H1 (cell line): ENCODE measurements around the gene NIFK. TPM values are rescaled to one million over a fixed set of nuclear protein-coding genes. Genes with fewer than 3 reads are reported as not detected.

Experiments used
- CTCF ChIA-PET: fragments of 300-600 bp; sonication (Branson Sonifier 250); formaldehyde crosslinking; loops from one replicate; lab custom pipeline; 2021; ENCODE audit not compliant: partially characterized antibody; lab: Charles Lee
- POLR2A ChIA-PET: fragments of 300-600 bp; sonication (Branson Sonifier 250); formaldehyde crosslinking; loops from one replicate; lab custom pipeline; 2021; ENCODE audit warnings: inconsistent platforms; ENCODE audit not compliant: partially characterized antibody; lab: Charles Lee
- DNase-seq, 2 experiments: peaks; one replicate each; pipeline versions ENCODE4 v3.0.0 to v3.0.0-alpha.2; 2010 to 2022; ENCODE audit warnings: low spot score in 2 of 2, low read depth in 1 of 2, mixed read lengths in 1 of 2
- FAIRE-seq: peaks from 2 replicates; lab custom pipeline; 2011; peaks lifted over from hg19 to GRCh38; lab: Jason Lieb, UNC
- H2AFZ ChIP-seq: 2 replicates; pipeline ENCODE4 v1.8.1; 2012; ENCODE audit warnings: low read length, inconsistent platforms
- H2AK5ac ChIP-seq: 2 replicates; pipeline ENCODE4 v1.6.1; 2013; ENCODE audit warnings: low read depth, low read length
- H2BK120ac ChIP-seq: replicated peaks from 2 replicates; pipeline ENCODE3; 2013; ENCODE audit warnings: low read depth, low read length, inconsistent platforms
- H2BK12ac ChIP-seq: 2 replicates; pipeline ENCODE4 v1.6.1; 2013; ENCODE audit warnings: low read depth, low read length
- H2BK15ac ChIP-seq: 2 replicates; pipeline ENCODE4 v1.6.1; 2013; ENCODE audit warnings: low read length
- H2BK20ac ChIP-seq: 2 replicates; pipeline ENCODE4 v1.6.1; 2013; ENCODE audit warnings: low read length
- H2BK5ac ChIP-seq: 2 replicates; pipeline ENCODE4 v1.6.1; 2013; ENCODE audit warnings: low read depth, low read length
- H3K14ac ChIP-seq: 2 replicates; pipeline ENCODE4 v1.6.1; 2013; ENCODE audit warnings: inconsistent platforms; ENCODE audit not compliant: insufficient read length
- H3K18ac ChIP-seq: 2 replicates; pipeline ENCODE4 v1.6.1; 2013; ENCODE audit warnings: low read length; ENCODE audit errors: extremely low read depth
- H3K23ac ChIP-seq: 2 replicates; pipeline ENCODE4 v1.6.1; 2013; ENCODE audit warnings: inconsistent platforms; ENCODE audit not compliant: insufficient read length
- H3K23me2 ChIP-seq: 2 replicates; pipeline ENCODE4 v1.6.1; 2013; ENCODE audit warnings: low read depth, low read length
- H3K27ac ChIP-seq: 2 replicates; pipeline ENCODE4 v1.6.1; 2011; ENCODE audit warnings: low read depth, low read length, inconsistent platforms
- H3K27me3 ChIP-seq, 4 experiments: replicated peaks in 1 of 4; 1 replicate in 1 of 4; 2 replicates in 3 of 4; pipeline versions ENCODE4 v1.6.1 to v1.8.1; 2011 to 2013; ENCODE audit warnings: low read length in 3 of 4, mild to moderate bottlenecking in 3 of 4, inconsistent platforms in 2 of 4, mixed read lengths in 2 of 4, moderate library complexity in 1 of 4; ENCODE audit not compliant: control insufficient read depth in 3 of 4, insufficient read depth in 3 of 4; ENCODE audit errors: extremely low read depth in 1 of 4
- H3K36me3 ChIP-seq, 4 experiments: 2 replicates each; pipeline versions ENCODE4 v1.6.1 to v1.8.1; 2011 to 2013; ENCODE audit warnings: mild to moderate bottlenecking in 4 of 4, low read length in 3 of 4, moderate library complexity in 2 of 4, control low read depth in 1 of 4, inconsistent platforms in 1 of 4; ENCODE audit not compliant: insufficient read depth in 4 of 4, control insufficient read depth in 2 of 4
- H3K4ac ChIP-seq: replicated peaks from 2 replicates; pipeline ENCODE3; 2013; ENCODE audit warnings: low read length, low read depth, mixed read lengths, inconsistent platforms; ENCODE audit not compliant: insufficient read length
- H3K4me1 ChIP-seq, 4 experiments: replicated peaks in 1 of 4; 1 replicate in 1 of 4; 2 replicates in 3 of 4; pipeline versions ENCODE4 v1.6.1 to v1.8.1; 2011 to 2013; ENCODE audit warnings: low read length in 3 of 4, inconsistent platforms in 2 of 4, mixed read lengths in 1 of 4; ENCODE audit not compliant: insufficient read depth in 4 of 4, control insufficient read depth in 3 of 4
- H3K4me2 ChIP-seq, 2 experiments: 2 replicates each; pipeline versions ENCODE4 v1.6.1 to v1.8.1; 2011 to 2013; ENCODE audit warnings: low read depth in 2 of 2, low read length in 2 of 2, control low read depth in 1 of 2, inconsistent platforms in 1 of 2, mild to moderate bottlenecking in 1 of 2; ENCODE audit not compliant: insufficient read depth in 1 of 2
- H3K4me3 ChIP-seq, 4 experiments: fragments of 200-600, 300-600 bp in 1 of 4; sonication (generic), shearing (Covaris generic), sonication (Bioruptor Twin) in 1 of 4; 2 replicates each; pipeline versions ENCODE4 v1.5.1 to v1.8.1; 2011 to 2016; ENCODE audit warnings: low read length in 4 of 4, low read depth in 3 of 4, control low read depth in 2 of 4, inconsistent platforms in 2 of 4, mild to moderate bottlenecking in 2 of 4, mixed read lengths in 1 of 4, moderate library complexity in 1 of 4; ENCODE audit not compliant: insufficient read depth in 2 of 4; ENCODE audit errors: extremely low read depth in 1 of 4
- H3K56ac ChIP-seq: replicated peaks from 2 replicates; pipeline ENCODE3; 2013; ENCODE audit warnings: low read depth, mild to moderate bottlenecking, mixed read lengths, low read length, inconsistent platforms; ENCODE audit not compliant: insufficient read length
- H3K79me1 ChIP-seq: 2 replicates; pipeline ENCODE4 v1.6.1; 2013; ENCODE audit warnings: low read depth, low read length, control low read depth
- H3K79me2 ChIP-seq, 2 experiments: 2 replicates each; pipeline versions ENCODE4 v1.6.1 to v1.8.1; 2012 to 2013; ENCODE audit warnings: low read length in 2 of 2, mild to moderate bottlenecking in 2 of 2, inconsistent platforms in 1 of 2; ENCODE audit not compliant: insufficient read depth in 2 of 2, control insufficient read depth in 1 of 2
- H3K9ac ChIP-seq, 4 experiments: replicated peaks in 1 of 4; 1 replicate in 1 of 4; 2 replicates in 3 of 4; pipeline versions ENCODE4 v1.6.1 to v1.8.1; 2011 to 2013; ENCODE audit warnings: low read depth in 3 of 4, low read length in 3 of 4, control low read depth in 2 of 4, mild to moderate bottlenecking in 2 of 4, moderate library complexity in 2 of 4, inconsistent platforms in 1 of 4; ENCODE audit errors: extremely low read depth in 1 of 4
- H3K9me3 ChIP-seq, 2 experiments: 2 replicates each; pipeline versions ENCODE4 v1.6.1 to v1.8.1; 2012 to 2013; ENCODE audit warnings: mild to moderate bottlenecking in 2 of 2, moderate library complexity in 2 of 2, control low read depth in 1 of 2, inconsistent platforms in 1 of 2, low read depth in 1 of 2, low read length in 1 of 2, mixed read lengths in 1 of 2; ENCODE audit not compliant: insufficient read depth in 2 of 2
- H4K20me1 ChIP-seq, 2 experiments: replicated peaks in 1 of 2; 2 replicates each; pipeline versions ENCODE3 to v1.8.1; 2011 to 2013; ENCODE audit warnings: inconsistent platforms in 2 of 2, low read length in 2 of 2, mild to moderate bottlenecking in 1 of 2; ENCODE audit not compliant: insufficient read depth in 2 of 2, control insufficient read depth in 1 of 2
- H4K5ac ChIP-seq: 2 replicates; pipeline ENCODE4 v1.6.1; 2013; ENCODE audit warnings: low read length, low read depth, mixed read lengths, inconsistent platforms; ENCODE audit not compliant: insufficient read length
- H4K8ac ChIP-seq: 2 replicates; pipeline ENCODE4 v1.8.0; 2013; ENCODE audit warnings: mild to moderate bottlenecking, moderate library complexity, low read length, inconsistent platforms; ENCODE audit not compliant: insufficient read depth; ENCODE audit errors: extremely low read depth
- H4K91ac ChIP-seq: replicated peaks from 2 replicates; pipeline ENCODE3; 2013; ENCODE audit warnings: low read length, mixed read lengths, inconsistent platforms; ENCODE audit not compliant: insufficient read length
- EGR1 ChIP-seq: IDR thresholded peaks from 2 replicates; pipeline ENCODE4 v1.6.1; 2011; ENCODE audit warnings: low read depth, low read length, borderline replicate concordance
- POLR2AphosphoS5 ChIP-seq: IDR thresholded peaks from 2 replicates; pipeline ENCODE4 v1.6.1; 2011; ENCODE audit warnings: low read depth, low read length
- RFX5 ChIP-seq: IDR thresholded peaks from 2 replicates; pipeline ENCODE4 v1.6.1; 2011; ENCODE audit warnings: low read depth, low read length, improper control_type of control experiment, borderline replicate concordance
- polyA plus RNA-seq, 7 experiments: library from polyadenylated mRNA; depleted of rRNA in 3 of 7; stranded (reverse) in 5 of 7; unstranded in 2 of 7; fragments of >200 nt in 5 of 7; fragments of 200-250 nt in 2 of 7; gene quantifications; 1 replicate in 5 of 7; 2 replicates in 1 of 7; 4 replicates in 1 of 7; pipeline versions ENCODE4 v1.2.1 to v1.2.3, GENCODE V29; 2011 to 2013; ENCODE audit warnings: missing spikeins in 2 of 7, mixed read lengths in 2 of 7
- total RNA-seq: library from RNA; stranded (reverse); fragmentation: NEBNext Ultra II Directional; extraction: Animal tissue kit (Norgen Biotek cat#: 25700); gene quantifications from 2 replicates; pipeline ENCODE4 v1.2.1, GENCODE V29; 2021
- TF ChIP-seq, protein P1 (sequence below): IDR thresholded peaks from 2 replicates; pipeline ENCODE4 v1.6.1; 2012; ENCODE audit warnings: inconsistent platforms

The NIFK gene
- total and polyA plus RNA-seq, 2 of the 8 experiments (the other 6 are each of a cell fraction or from before 2014, with no cell fraction given), result 24.4 to 117 TPM

GRCh38 chr2:121677855-121678254, 58.8 kb downstream of the NIFK start:
- H3K18ac ChIP-seq, result no peak overlapping the region
- H2AK5ac ChIP-seq, result no peak overlapping the region
- no peak overlapping the region for H2AFZ ChIP-seq
- no peaks in the 10 kb centered on the region; a peak in 1 of 7 replicates for H3K27me3 ChIP-seq
- no peak overlapping the region for H3K14ac ChIP-seq
- peaks cover 8% of the 10 kb centered on the region for H3K23me2 ChIP-seq
- H2BK120ac ChIP-seq, result no peak overlapping the region
- H4K5ac ChIP-seq, result no peak overlapping the region
- no peak overlapping the region for H2BK12ac ChIP-seq
- FAIRE-seq (no peak), DNase-seq (no peak)
- peaks cover 6 to 9% of the 10 kb centered on the region in 2 experiments; a peak in 3 of 4 replicates for H3K9me3 ChIP-seq
- no peak overlapping the region for H3K56ac ChIP-seq
- H3K27ac ChIP-seq, result no peak overlapping the region
- no peak overlapping the region for H3K4me3 ChIP-seq
- no peak overlapping the region for H3K4me2 ChIP-seq
- H3K9ac ChIP-seq, result no peak overlapping the region
- no peak overlapping the region for H4K91ac ChIP-seq
- peaks cover 0 to 8% (median 0%) of the 10 kb centered on the region in 4 experiments; a peak in 2 of 8 replicates for H3K36me3 ChIP-seq
- peaks cover 0 to 12% (median 4%) of the 10 kb centered on the region in 4 experiments; a peak in 5 of 7 replicates for H3K4me1 ChIP-seq
- H4K8ac ChIP-seq, result no peak overlapping the region
- H3K79me1 ChIP-seq, result no peaks in the 10 kb centered on the region
- ChIA-PET CTCF (no interaction called here), POLR2A (interaction anchor here (0.8 to 2.4 kb wide), 5 partner anchors 26 to 149 kb away, joined by 3 to 12 read pairs (median 3); partner anchors contain the start of gene RNU4ATAC)
- no peak overlapping the region for H2BK20ac ChIP-seq
- no peak for TF ChIP-seq POLR2AphosphoS5
- TF ChIP-seq EGR1, result no peak
- TF ChIP-seq RFX5, result no peak
- TF ChIP-seq, protein P1, sequence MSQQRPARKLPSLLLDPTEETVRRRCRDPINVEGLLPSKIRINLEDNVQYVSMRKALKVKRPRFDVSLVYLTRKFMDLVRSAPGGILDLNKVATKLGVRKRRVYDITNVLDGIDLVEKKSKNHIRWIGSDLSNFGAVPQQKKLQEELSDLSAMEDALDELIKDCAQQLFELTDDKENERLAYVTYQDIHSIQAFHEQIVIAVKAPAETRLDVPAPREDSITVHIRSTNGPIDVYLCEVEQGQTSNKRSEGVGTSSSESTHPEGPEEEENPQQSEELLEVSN, result no peak
- no peak overlapping the region for H3K23ac ChIP-seq
- H3K4ac ChIP-seq, result no peak overlapping the region
- H4K20me1 ChIP-seq, result no peaks in the 10 kb centered on the region
- H2BK5ac ChIP-seq, result no peak overlapping the region
- no peak overlapping the region for H2BK15ac ChIP-seq
- H3K79me2 ChIP-seq, result peaks cover 0 to 32% of the 10 kb centered on the region in 2 experiments; a peak in 2 of 4 replicates
